GM10266 (cell line): Measurements from ENCODE around the gene KCNJ15.

Experiments
- DNase-seq: peaks from one replicate; pipeline ENCODE4 v3.0.0; 2012; ENCODE audit errors: extremely low spot score
- CTCF ChIP-seq: IDR thresholded peaks from 2 replicates; pipeline ENCODE4 v1.5.1; 2012; ENCODE audit warnings: mild to moderate bottlenecking, low read depth; ENCODE audit not compliant: control insufficient read depth, insufficient read depth; ENCODE audit errors: missing control alignments

KCNJ15 gene

DNA sequence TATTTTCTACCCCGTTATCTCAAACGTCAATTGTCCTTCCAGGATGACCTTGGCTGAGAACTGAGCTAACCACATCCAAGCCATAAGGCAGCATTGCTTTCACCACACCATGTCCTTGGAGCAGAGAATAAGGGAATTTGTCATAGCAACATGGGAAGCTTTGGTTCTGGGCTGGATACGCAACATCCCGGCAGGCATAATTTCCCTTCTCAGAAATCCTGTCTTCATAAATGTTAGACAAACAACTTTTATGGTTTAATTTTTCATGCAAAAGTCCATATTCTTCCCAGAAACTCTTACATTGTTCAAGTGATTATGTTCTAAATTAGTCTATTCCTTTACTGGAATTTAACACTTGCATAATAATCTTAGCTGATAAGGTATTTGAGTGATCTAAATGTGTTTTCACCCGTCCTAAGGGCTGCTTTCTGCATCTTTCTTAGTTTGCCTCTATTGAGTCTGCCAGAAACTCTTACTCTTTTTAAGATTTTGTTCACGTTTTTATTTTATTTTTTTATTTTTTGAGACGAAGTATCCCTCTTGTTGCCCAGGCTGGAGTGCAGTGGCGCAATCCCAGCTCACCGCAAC, 51.8 kb downstream of the KCNJ15 start:
- no peak for DNase-seq
- no peak for TF ChIP-seq CTCF

- no peak for DNase-seq
- no peak for TF ChIP-seq CTCF
These were observed 54.1 kb downstream of the KCNJ15 start for GRCh38 chr21:38310646-38311485.

DNA sequence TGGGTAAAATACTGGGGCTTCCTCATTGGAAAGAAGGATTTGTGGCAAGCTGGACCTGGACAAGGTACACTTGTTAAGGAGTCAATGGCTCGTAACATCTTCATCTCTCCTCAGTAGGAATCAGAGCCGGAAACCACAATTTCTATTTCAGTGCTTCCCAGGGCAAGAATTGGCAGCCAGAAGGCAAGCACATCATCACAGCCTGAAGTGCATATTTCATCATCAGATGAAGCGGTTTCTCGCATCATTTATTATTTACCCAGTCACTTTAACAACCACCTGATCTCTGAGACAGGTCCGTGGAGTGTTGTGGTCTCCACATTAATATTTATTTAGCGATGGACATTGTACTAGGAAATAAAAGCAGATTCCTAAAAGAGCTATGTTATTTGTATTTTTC, 55.0 kb downstream of the KCNJ15 start:
- no peak for TF ChIP-seq CTCF
- no peak for DNase-seq

DNA sequence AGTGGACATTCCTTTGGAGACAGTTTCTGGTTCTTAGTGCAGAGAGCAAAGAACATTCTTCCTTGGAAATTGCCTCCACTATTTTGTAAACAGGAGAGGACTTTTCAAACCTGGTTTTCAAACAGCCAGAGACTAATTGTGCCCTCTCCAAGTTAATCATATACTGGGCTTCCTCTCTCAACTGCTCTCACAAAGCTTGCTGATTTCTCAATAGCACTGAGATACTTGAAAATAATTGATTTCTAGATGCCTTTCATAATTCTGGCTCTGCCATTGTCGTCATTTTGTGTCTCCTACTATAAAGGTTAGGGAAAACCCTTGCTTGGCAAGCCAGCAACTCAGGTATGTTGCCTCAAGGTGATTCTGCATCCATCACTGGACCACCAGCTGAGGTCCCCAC, 56.0 kb downstream of the KCNJ15 start:
- no peak for DNase-seq
- no peak for TF ChIP-seq CTCF

DNA sequence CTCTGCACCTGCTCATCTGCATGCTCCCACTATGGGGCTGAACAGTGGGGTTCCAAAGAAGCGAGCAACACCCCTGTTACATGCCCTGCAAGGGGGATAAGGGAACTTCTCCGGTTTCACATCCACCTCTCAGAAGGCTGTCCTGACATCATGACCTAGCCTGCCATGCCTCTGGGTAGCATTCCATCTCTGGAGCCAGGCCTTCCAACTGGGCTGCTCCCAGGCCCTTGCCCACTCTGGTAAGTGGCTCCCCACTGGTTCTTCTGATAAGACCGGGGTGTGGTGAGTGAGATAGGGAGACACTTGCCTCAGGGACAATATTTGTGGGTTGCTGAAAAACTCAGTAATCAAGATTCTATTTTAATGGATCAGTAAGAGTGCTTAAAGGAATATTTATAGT, 57.8 kb downstream of the KCNJ15 start:
- TF ChIP-seq CTCF = no peak
- DNase-seq = no peak

- DNase-seq = no peak
- no peak for TF ChIP-seq CTCF
These were observed 58.3 kb downstream of the KCNJ15 start for GRCh38 chr21:38315122-38315521.

DNA sequence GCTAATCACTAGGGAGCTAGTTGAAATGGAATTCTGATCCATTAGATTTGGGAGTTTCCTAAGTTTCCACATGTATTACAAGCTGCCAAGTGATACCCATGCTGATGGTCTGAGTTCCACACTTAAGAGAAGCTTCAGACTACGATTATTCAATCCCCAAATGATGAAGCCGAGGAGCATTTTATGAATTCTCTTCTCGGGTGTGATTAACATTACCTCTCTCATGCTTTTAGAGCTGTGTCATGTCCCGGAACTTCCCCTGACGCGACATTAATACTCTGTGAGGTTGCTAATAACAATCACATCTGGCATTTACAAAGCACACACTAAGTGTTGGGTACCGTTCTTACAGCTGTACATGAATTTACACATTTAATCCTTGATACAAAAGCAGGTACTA, 63.0 kb downstream of the KCNJ15 start:
- no peak for TF ChIP-seq CTCF
- DNase-seq = no peak
